Nephron (organoid): ENCODE results near the gene PDGFD.

Source experiments
- H3K27ac Mint-ChIP-seq, 3 experiments: 2 replicates each; pipeline ENCODE4 v1.8.0; 2020; ENCODE audit warnings: mixed read lengths in 3 of 3, mild to moderate bottlenecking in 2 of 3, moderate library complexity in 1 of 3
- H3K27me3 Mint-ChIP-seq: 2 replicates; pipeline ENCODE4 v1.8.0; 2021; ENCODE audit warnings: low read depth, mild to moderate bottlenecking, moderate library complexity, mixed read lengths
- H3K36me3 Mint-ChIP-seq: 2 replicates; pipeline ENCODE4 v1.8.0; 2020; ENCODE audit warnings: low read depth, mixed read lengths
- H3K4me1 Mint-ChIP-seq: 2 replicates; pipeline ENCODE4 v1.8.0; 2020; ENCODE audit warnings: mixed read lengths
- H3K4me3 Mint-ChIP-seq, 3 experiments: 2 replicates each; pipeline ENCODE4 v1.8.0; 2020; ENCODE audit warnings: mild to moderate bottlenecking in 3 of 3, mixed read lengths in 3 of 3, moderate library complexity in 2 of 3
- H3K9me3 Mint-ChIP-seq: 2 replicates; pipeline ENCODE4 v1.8.0; 2020; ENCODE audit warnings: mixed read lengths
- CTCF ChIP-seq, 3 experiments: fragments of 200-600 bp; sonication (generic); IDR thresholded peaks; one replicate each; pipeline ENCODE4 v1.5.0; 2021; ENCODE audit warnings: antibody characterized with exemption in 3 of 3; ENCODE audit not compliant: unreplicated experiment in 3 of 3

Gene PDGFD

GRCh38 chr11:103894034-103894433 lies 269.9 kb downstream of the PDGFD start:
- Mint-ChIP-seq H3K9me3 (peaks cover 10% of the 10 kb centered on the region), H3K4me1 (peaks cover 10% of the 10 kb centered on the region), H3K36me3 (no peaks in the 10 kb centered on the region), H3K27ac (no peak overlapping the region), H3K27me3 (no peaks in the 10 kb centered on the region), H3K4me3 (no peak overlapping the region)
- TF ChIP-seq CTCF (IDR thresholded peaks at IDR 0.05; ENCODE audit: unreplicated experiment in 3 of 3), result no peak

- peaks cover 10% of the 10 kb centered on the region for H3K4me1 Mint-ChIP-seq
- H3K27me3 Mint-ChIP-seq, result no peaks in the 10 kb centered on the region
- peaks cover 13% of the 10 kb centered on the region for H3K9me3 Mint-ChIP-seq
- TF ChIP-seq CTCF (IDR thresholded peaks at IDR 0.05; ENCODE audit: unreplicated experiment in 3 of 3), result no peak
- no peak overlapping the region for H3K4me3 Mint-ChIP-seq
- no peaks in the 10 kb centered on the region for H3K36me3 Mint-ChIP-seq
- no peak overlapping the region for H3K27ac Mint-ChIP-seq
Observed at GRCh38 chr11:103893371-103893770, 270.6 kb downstream of the PDGFD start.

- H3K4me3 Mint-ChIP-seq, result no peak overlapping the region
- peaks cover 3% of the 10 kb centered on the region for H3K4me1 Mint-ChIP-seq
- peaks cover 13% of the 10 kb centered on the region for H3K9me3 Mint-ChIP-seq
- no peak for TF ChIP-seq CTCF (IDR thresholded peaks at IDR 0.05; ENCODE audit: unreplicated experiment in 3 of 3)
- H3K27me3 Mint-ChIP-seq, result no peaks in the 10 kb centered on the region
- no peak overlapping the region for H3K27ac Mint-ChIP-seq
- H3K36me3 Mint-ChIP-seq, result no peaks in the 10 kb centered on the region
Observed at GRCh38 chr11:103892603-103893002, 271.3 kb downstream of the PDGFD start.

- Mint-ChIP-seq H3K4me3 (no peak overlapping the region), H3K9me3 (peaks cover 13% of the 10 kb centered on the region), H3K4me1 (peaks cover 7% of the 10 kb centered on the region), H3K27me3 (no peaks in the 10 kb centered on the region), H3K36me3 (no peaks in the 10 kb centered on the region), H3K27ac (no peak overlapping the region)
- TF ChIP-seq CTCF (IDR thresholded peaks at IDR 0.05; ENCODE audit: unreplicated experiment in 3 of 3), result no peak
Observed at GRCh38 chr11:103890654-103891053, 273.3 kb downstream of the PDGFD start.

GRCh38 chr11:103889679-103890078 lies 274.3 kb downstream of the PDGFD start:
- H3K27ac Mint-ChIP-seq, result no peak overlapping the region
- H3K27me3 Mint-ChIP-seq, result no peaks in the 10 kb centered on the region
- H3K36me3 Mint-ChIP-seq, result no peaks in the 10 kb centered on the region
- H3K9me3 Mint-ChIP-seq, result peaks cover 13% of the 10 kb centered on the region
- no peak for TF ChIP-seq CTCF (IDR thresholded peaks at IDR 0.05; ENCODE audit: unreplicated experiment in 3 of 3)
- H3K4me1 Mint-ChIP-seq, result peaks cover 7% of the 10 kb centered on the region
- no peak overlapping the region for H3K4me3 Mint-ChIP-seq

- no peaks in the 10 kb centered on the region for H3K27me3 Mint-ChIP-seq
- H3K9me3 Mint-ChIP-seq, result peaks cover 13% of the 10 kb centered on the region
- H3K36me3 Mint-ChIP-seq, result no peaks in the 10 kb centered on the region
- no peak overlapping the region for H3K27ac Mint-ChIP-seq
- no peak overlapping the region for H3K4me3 Mint-ChIP-seq
- H3K4me1 Mint-ChIP-seq, result peaks cover 7% of the 10 kb centered on the region
- TF ChIP-seq CTCF (IDR thresholded peaks at IDR 0.05; ENCODE audit: unreplicated experiment in 3 of 3), result no peak
Observed at GRCh38 chr11:103888541-103888951, 275.4 kb downstream of the PDGFD start.
